Chondrocyte (in vitro differentiated cells): Measurements from ENCODE around the gene PARD3B. TPM values are rescaled to one million over a fixed set of nuclear protein-coding genes. Genes with fewer than 3 reads are reported as not detected.

Experiments used
- DNase-seq: peaks from one replicate; pipeline ENCODE4 v3.0.0; 2021; ENCODE audit warnings: mixed read lengths, low spot score
- H3K27ac Mint-ChIP-seq: one replicate; pipeline ENCODE4 v1.8.0; 2021; ENCODE audit warnings: mild to moderate bottlenecking, moderate library complexity, mixed read lengths; ENCODE audit not compliant: unreplicated experiment
- H3K27me3 Mint-ChIP-seq: 2 replicates; pipeline ENCODE4 v1.8.0; 2021; ENCODE audit warnings: low read depth, mixed read lengths
- H3K36me3 Mint-ChIP-seq: 2 replicates; pipeline ENCODE4 v1.8.0; 2021; ENCODE audit warnings: low read depth, mixed read lengths
- H3K4me1 Mint-ChIP-seq: 2 replicates; pipeline ENCODE4 v1.8.0; 2021; ENCODE audit warnings: low read depth, mild to moderate bottlenecking, mixed read lengths
- H3K4me3 Mint-ChIP-seq: one replicate; pipeline ENCODE4 v1.8.0; 2021; ENCODE audit warnings: mild to moderate bottlenecking, moderate library complexity, mixed read lengths; ENCODE audit not compliant: unreplicated experiment
- H3K9me3 Mint-ChIP-seq: 2 replicates; pipeline ENCODE4 v1.8.0; 2021; ENCODE audit warnings: low read depth, mixed read lengths
- total RNA-seq: library from RNA; stranded (reverse); gene quantifications from 3 replicates; pipeline ENCODE4 v1.2.1, GENCODE V29; 2021
- TF ChIP-seq, protein P1 (sequence below): fragments of 200-600 bp; sonication (generic); IDR thresholded peaks from 2 replicates; pipeline ENCODE4 v1.5.0; 2021; ENCODE audit warnings: antibody characterized with exemption, mild to moderate bottlenecking, moderate library complexity

PARD3B gene
- total RNA-seq, 1 donor from 2014 or later, result 24.9 TPM

DNA sequence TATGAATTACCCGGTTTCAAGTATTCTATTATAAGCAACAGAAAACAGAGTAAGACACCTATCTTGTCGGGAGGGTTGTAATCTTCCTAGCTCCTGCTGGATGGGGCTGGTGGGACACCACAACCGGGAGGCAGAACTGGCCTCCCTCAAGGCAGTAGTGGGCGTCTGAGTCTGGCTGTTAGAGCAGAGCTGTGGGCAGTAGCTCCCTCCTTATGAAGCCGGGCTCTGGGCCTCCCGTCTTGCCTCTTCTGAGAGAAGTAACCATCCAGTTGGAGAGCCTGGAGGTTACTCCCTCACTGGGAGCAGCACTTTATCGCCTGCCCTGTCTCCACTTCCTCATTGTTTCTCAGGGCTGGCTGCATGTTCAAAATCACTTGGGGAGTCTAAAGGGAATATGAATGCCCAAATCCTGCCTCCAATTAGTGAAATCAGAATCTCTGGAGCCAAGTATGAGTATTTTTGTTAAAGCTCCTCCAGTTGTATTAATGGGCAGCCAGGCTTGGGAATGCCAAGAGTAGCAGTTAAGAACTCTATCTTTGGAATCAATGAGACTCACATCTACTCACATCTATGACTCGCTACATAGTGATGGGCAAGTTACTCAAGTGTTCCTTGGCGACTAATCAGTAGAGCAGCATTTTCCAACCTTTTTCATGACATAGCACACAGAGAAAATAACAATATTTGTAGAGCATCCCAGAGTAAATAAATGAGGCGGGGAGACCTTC lies 1109.8 kb downstream of the PARD3B start:
- Mint-ChIP-seq H3K27ac (no peak overlapping the region), H3K9me3 (peaks cover 3% of the 10 kb centered on the region), H3K4me3 (no peak overlapping the region), H3K36me3 (no peaks in the 10 kb centered on the region), H3K27me3 (no peaks in the 10 kb centered on the region), H3K4me1 (peaks cover 19% of the 10 kb centered on the region)
- TF ChIP-seq, protein P1, sequence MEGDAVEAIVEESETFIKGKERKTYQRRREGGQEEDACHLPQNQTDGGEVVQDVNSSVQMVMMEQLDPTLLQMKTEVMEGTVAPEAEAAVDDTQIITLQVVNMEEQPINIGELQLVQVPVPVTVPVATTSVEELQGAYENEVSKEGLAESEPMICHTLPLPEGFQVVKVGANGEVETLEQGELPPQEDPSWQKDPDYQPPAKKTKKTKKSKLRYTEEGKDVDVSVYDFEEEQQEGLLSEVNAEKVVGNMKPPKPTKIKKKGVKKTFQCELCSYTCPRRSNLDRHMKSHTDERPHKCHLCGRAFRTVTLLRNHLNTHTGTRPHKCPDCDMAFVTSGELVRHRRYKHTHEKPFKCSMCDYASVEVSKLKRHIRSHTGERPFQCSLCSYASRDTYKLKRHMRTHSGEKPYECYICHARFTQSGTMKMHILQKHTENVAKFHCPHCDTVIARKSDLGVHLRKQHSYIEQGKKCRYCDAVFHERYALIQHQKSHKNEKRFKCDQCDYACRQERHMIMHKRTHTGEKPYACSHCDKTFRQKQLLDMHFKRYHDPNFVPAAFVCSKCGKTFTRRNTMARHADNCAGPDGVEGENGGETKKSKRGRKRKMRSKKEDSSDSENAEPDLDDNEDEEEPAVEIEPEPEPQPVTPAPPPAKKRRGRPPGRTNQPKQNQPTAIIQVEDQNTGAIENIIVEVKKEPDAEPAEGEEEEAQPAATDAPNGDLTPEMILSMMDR, result no peak
- DNase-seq, result no peak

GRCh38 chr2:205655779-205656456 lies 1110.6 kb downstream of the PARD3B start:
- H3K27me3 Mint-ChIP-seq, result no peaks in the 10 kb centered on the region
- TF ChIP-seq, protein P1, result no peak
- peaks cover 3% of the 10 kb centered on the region for H3K9me3 Mint-ChIP-seq
- H3K27ac Mint-ChIP-seq, result no peak overlapping the region
- H3K4me3 Mint-ChIP-seq, result no peak overlapping the region
- H3K4me1 Mint-ChIP-seq, result peaks cover 25% of the 10 kb centered on the region
- H3K36me3 Mint-ChIP-seq, result no peaks in the 10 kb centered on the region
- DNase-seq, result no peak

- H3K36me3 Mint-ChIP-seq, result no peaks in the 10 kb centered on the region
- peaks cover 30% of the 10 kb centered on the region for H3K4me1 Mint-ChIP-seq
- TF ChIP-seq, protein P1, result no peak
- no peaks in the 10 kb centered on the region for H3K27me3 Mint-ChIP-seq
- H3K9me3 Mint-ChIP-seq, result peaks cover 3% of the 10 kb centered on the region
- no peak for DNase-seq
- H3K4me3 Mint-ChIP-seq, result no peak overlapping the region
- H3K27ac Mint-ChIP-seq, result no peak overlapping the region
Observed at GRCh38 chr2:205656461-205656860, 1111.2 kb downstream of the PARD3B start.

- no peak for DNase-seq
- TF ChIP-seq, protein P1, result no peak
- Mint-ChIP-seq H3K36me3 (no peaks in the 10 kb centered on the region), H3K27ac (no peak overlapping the region), H3K27me3 (no peaks in the 10 kb centered on the region), H3K4me3 (no peak overlapping the region), H3K9me3 (peaks cover 3% of the 10 kb centered on the region), H3K4me1 (peaks cover 32% of the 10 kb centered on the region)
Observed at GRCh38 chr2:205656941-205657340, 1111.7 kb downstream of the PARD3B start.

GRCh38 chr2:205657579-205657978 lies 1112.3 kb downstream of the PARD3B start:
- Mint-ChIP-seq H3K4me1 (peaks cover 32% of the 10 kb centered on the region), H3K4me3 (no peak overlapping the region), H3K9me3 (peaks cover 3% of the 10 kb centered on the region), H3K36me3 (no peaks in the 10 kb centered on the region), H3K27ac (no peak overlapping the region), H3K27me3 (no peaks in the 10 kb centered on the region)
- TF ChIP-seq, protein P1, result no peak
- DNase-seq, result no peak
